Right lung (tissue), 10 donors: Measurements from ENCODE around the gene UPB1. TPM values are rescaled to one million over a fixed set of nuclear protein-coding genes. Genes with fewer than 3 reads are reported as not detected.

Source experiments
- DNase-seq, 2 donors: peaks; one replicate each; pipeline ENCODE4 v3.0.0-alpha.2; 2013
- long read RNA-seq, 8 donors: transcript quantifications; one replicate each; lab custom pipeline, GENCODE V29; 2026
- polyA plus RNA-seq, 5 donors: library from polyadenylated mRNA; unstranded; fragments of 120-200 nt; gene quantifications; one replicate each; pipeline versions ENCODE4 v1.2.1 to v1.2.3, GENCODE V29; 2013; ENCODE audit warnings: inconsistent platforms in 1 of 5, low replicate concordance in 1 of 5; ENCODE audit not compliant: insufficient read length in 5 of 5, insufficient read depth in 1 of 5

UPB1 gene
- 1 to 10 TPM in 4 of 5 donors, under 1 TPM in 1; 0.90 to 2.0 (median 1.6) TPM for polyA plus RNA-seq
- long read RNA-seq, donor 1 = 0 reads
- long read RNA-seq, donor 2 = 0 reads
- long read RNA-seq, donor 3 = 0 reads
- long read RNA-seq, donor 4 = 0 reads
- long read RNA-seq, donor 5 = 0 reads
- long read RNA-seq, donor 6 = 0 reads
- long read RNA-seq, donor 7 = 0 reads
- long read RNA-seq, donor 8 = 0 reads

- no peak for DNase-seq
Measured at GRCh38 chr22:24494528-24495364, at the start of gene UPB1. TSS of gene UPB1 (plus strand) at chr22:24495332. CDS start at chr22:24495404, 72 bp downstream.

GRCh38 chr22:24445481-24446259 lies 49.5 kb upstream of the UPB1 start:
- no peak for DNase-seq

GRCh38 chr22:24446260-24446611 lies 48.9 kb upstream of the UPB1 start:
- DNase-seq = no peak

GRCh38 chr22:24450610-24451009 lies 44.5 kb upstream of the UPB1 start:
- peak; percentile 49 to 70 for DNase-seq

DNA sequence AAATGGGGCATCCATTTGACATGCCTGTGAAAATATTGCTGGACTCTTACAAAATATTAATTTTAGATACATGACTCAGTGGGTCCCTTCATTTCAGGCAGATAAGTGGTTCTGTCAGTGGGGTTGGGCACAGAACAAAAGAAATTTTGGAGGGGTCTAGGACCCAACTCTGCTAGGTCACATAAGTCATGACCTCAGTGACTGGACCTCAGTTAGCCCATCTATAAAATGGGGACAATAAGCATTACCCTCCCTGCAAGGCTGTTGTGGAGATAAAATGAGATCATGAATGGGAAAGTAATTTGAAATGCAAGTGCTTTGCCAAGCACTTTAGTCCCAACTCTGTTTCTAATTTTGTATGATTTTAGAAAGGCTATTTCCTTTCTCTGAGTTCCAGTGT lies 44.0 kb upstream of the UPB1 start:
- no peak for DNase-seq

DNA sequence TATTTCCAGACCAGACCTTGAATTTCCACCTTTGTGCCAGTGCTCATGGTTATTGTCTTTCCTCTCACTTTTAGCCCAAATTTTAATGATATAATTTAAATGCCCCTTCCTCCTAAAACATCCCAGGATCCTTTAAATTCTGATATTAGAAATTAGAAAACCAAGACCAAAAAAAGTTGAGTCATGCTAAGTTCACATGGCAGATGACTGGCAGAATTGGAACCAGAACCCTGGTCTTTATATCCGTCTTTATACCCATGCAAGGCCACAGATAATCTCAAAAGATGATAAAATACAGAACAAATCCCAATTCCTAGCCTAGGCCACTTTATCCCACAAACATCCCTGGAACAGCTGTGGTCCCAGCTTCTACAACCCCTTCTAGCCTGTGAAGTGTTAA lies 41.3 kb upstream of the UPB1 start:
- DNase-seq = no peak

DNA sequence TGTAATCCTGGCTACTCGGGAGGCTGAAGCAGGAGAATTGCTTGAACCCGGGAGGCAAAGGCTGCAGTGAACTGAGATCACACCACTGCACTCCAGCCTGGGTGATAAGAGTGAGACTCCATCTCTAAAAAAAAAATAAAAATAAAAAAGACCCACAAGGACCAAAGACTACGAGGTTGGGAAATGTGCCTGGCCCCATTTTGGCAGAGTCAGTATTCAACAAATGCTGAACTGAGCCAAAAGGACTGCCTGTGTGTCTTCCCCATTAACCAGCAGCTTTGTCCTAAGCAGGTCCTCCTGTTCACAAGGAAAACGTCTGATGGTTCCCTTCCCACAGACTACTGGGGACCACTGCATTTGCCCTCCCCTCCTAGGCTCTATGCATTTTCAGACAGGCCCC lies 40.1 kb upstream of the UPB1 start:
- DNase-seq = no peak

DNA sequence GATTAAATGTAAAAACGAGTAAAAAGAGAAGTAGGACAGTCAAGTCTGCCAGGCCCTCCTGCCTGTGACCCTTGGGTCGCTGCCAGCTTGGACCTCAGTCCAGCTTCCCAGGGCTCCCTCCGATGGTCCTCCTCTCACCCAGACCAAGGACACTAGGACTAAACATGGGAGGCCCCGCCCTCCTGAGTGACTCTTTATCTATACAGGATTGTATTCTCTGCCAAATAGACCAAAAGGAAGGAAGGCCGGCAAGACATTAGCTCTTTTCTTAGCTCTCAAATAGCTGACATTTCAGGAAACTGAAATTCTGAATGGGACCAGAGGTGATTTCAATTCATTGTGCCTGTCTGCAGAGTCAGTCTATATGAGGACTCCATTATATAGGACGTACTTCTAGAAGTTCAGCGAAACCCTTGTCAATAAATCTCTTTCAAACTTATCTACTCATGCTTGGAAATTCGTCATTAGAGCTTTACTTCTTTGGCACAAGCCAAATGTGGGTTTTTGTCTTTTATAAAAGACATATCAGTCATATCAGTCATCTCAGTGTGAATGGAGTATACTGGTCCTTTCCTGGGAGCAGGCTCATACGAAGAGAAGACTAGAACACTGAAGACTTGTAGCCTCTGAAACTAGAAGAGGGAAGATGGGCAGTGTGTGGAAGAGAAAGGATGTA lies 39.2 kb upstream of the UPB1 start:
- no peak for DNase-seq

GRCh38 chr22:24457894-24458420 lies 37.2 kb upstream of the UPB1 start:
- no peak for DNase-seq

DNA sequence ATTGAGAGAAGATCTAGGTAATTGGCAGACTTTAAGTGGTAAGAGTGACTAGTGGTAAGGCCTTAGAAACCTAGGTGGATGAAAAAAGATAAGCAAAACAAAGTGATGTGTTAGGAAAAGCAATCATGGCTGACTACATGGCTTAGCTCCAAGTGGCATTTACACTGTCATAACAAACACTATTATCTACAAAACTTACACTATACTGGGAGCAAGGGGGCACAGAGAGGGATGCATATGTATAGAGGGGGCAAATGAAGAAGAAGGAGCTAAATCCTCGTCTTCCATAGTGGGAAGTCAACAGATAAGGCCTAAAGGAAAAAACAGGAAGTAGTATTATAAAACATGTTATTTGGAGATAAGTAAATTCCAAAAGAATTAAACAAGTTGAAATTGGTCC lies 35.2 kb upstream of the UPB1 start:
- no peak for DNase-seq

- DNase-seq = no peak
Measured at GRCh38 chr22:24460418-24461089, 34.6 kb upstream of the UPB1 start.

DNA sequence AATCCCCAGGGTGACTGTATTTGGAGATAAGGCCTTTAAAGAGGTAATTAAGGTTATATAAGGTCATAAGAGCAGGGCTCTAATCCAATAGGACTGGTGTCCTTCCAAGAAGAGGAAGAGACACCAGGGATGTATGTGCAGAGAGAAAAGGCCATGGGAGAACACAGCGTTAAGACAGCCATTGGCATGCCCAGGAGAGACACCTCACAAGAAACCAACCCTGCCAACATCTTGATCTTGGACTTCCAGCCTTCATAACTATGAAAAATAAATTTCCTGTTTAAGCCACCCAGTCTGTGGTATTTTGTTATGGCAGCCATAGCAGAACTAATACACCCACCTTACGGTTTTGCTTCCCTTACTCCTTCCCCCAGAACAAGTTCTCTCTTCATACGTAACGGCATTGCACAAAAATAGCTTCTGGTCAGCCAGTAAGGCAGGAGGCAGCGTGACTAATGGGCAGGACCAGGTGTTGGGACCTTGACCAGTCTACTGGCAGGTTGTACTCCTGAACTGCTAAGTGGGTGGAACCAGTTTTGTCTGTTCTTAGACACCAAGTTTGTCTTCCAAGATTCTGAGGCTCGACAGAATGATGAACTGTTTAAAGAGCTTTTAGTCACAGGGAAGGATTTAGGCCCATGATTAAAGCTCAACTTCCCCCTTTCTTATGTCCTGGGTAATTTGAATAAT lies 31.9 kb upstream of the UPB1 start:
- DNase-seq = no peak

- DNase-seq = no peak
Measured at GRCh38 chr22:24465566-24465965, 29.6 kb upstream of the UPB1 start.

GRCh38 chr22:24465975-24466374 lies 29.2 kb upstream of the UPB1 start:
- no peak for DNase-seq

GRCh38 chr22:24466716-24467328 lies 28.3 kb upstream of the UPB1 start:
- DNase-seq = peak; percentile 55 to 60

- DNase-seq = no peak
Measured at GRCh38 chr22:24467340-24467739, 27.8 kb upstream of the UPB1 start.

- DNase-seq = no peak
Measured at GRCh38 chr22:24471570-24471969, 23.6 kb upstream of the UPB1 start.

DNA sequence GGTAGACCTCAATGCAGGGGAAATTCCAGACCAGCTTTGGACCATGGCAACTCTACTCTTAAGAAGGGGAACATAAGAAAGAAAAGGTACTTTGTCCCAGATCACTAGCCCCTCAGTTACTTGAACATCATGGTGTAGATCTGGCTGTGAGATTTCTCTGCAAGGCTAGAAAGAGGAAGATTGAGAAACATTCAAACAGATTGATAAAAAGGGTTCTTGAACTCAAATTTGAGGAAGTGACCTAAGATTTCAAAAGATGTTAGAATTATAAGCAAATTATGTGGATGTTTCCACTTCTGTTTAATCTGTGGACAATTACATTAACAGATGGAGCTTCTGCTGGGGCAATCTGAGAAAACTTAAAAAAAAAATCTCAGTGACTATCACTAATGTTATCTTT lies 21.8 kb upstream of the UPB1 start:
- no peak for DNase-seq

DNA sequence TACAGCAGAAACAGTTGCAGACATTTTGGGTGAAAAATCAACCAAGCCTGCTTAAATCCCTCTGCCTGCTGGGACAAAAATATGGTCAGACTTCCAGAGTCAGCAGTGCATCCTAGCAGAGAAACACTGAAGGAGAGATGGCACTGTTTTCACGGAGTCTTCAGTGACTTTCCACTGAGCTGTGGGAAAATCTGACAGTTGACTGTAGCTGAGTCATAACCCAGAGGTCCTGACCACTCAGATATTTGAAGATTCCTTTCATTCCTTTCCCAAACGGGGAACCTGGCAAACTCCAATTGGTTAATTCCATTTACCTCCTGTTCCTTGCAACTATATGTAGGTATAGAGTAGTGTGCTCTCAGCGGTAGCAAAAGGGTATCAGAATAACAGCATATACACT lies 20.9 kb upstream of the UPB1 start:
- no peak for DNase-seq

- no peak for DNase-seq
Measured at GRCh38 chr22:24474649-24475255, 20.4 kb upstream of the UPB1 start.
